ENCODE data around the gene CAPN12. TPM values are rescaled to one million over a fixed set of nuclear protein-coding genes. Genes with fewer than 3 reads are reported as not detected.

Gene CAPN12
- total and polyA plus RNA-seq, 10 of the 15 experiments (the other 5 are each of a cell fraction or from before 2014, with no cell fraction given) = 0.64 to 4.6 (median 2.0) TPM

- H2AFZ ChIP-seq (ENCODE audit: control insufficient read depth, low read depth, low read length) = no peak overlapping the region
- no peaks in the 10 kb centered on the region for H4K20me1 ChIP-seq (ENCODE audit: control insufficient read depth, insufficient read depth)
- H3K4me3 ChIP-seq = no peak overlapping the region
- RAD21 ChIA-PET (ENCODE audit: unreplicated experiment) = no interaction called here
- H3K79me2 ChIP-seq (ENCODE audit: control insufficient read depth, insufficient read depth, low read length) = no peaks in the 10 kb centered on the region
- in situ Hi-C loops (cut with MboI) = no loop called here
- BruUV-seq (replicated peaks) = no TSS peak
- TF ChIP-seq CHD1 (IDR thresholded peaks at IDR 0.05; ENCODE audit: low read depth, low read length) (no peak), JUND (IDR thresholded peaks at IDR 0.05; ENCODE audit: low read depth, low read length) (no peak), RCOR1 (conservative IDR thresholded peaks at IDR 0.05; ENCODE audit: low read depth, low read length) (no peak), E4F1 (IDR thresholded peaks at IDR 0.05; ENCODE audit: borderline replicate concordance, partially characterized antibody) (no peak), BHLHE40 (IDR thresholded peaks at IDR 0.05; ENCODE audit: borderline replicate concordance in 1 of 2, low read depth in 2 of 2, low read length in 1 of 2) (no peak), CBX3 (IDR thresholded peaks at IDR 0.05; ENCODE audit: borderline replicate concordance, low read depth) (no peak), EGR1 (IDR thresholded peaks at IDR 0.05; ENCODE audit: borderline replicate concordance in 1 of 2, low read depth in 2 of 2, low read length in 2 of 2) (no peak), BRCA1 (IDR thresholded peaks at IDR 0.05; ENCODE audit: low read depth, low read length) (no peak), ZBTB11 (CRISPR knock-in tag; IDR thresholded peaks at IDR 0.05) (no peak), SUZ12 (IDR thresholded peaks at IDR 0.05; ENCODE audit: unreplicated experiment) (no peak), POLR2A (IDR thresholded peaks at IDR 0.05; ENCODE audit: low read depth, low read length) (no peak; the same call in 1 of the 2 replicates), NFYA (IDR thresholded peaks at IDR 0.05; ENCODE audit: borderline replicate concordance, low read depth, low read length) (no peak), ZNF24 (IDR thresholded peaks at IDR 0.05) (no peak), RAD21 (IDR thresholded peaks at IDR 0.05; ENCODE audit: insufficient read depth, low read depth, low read length) (no peak), NR2C1 (IDR thresholded peaks at IDR 0.05) (no peak)
- H3K9me3 ChIP-seq (replicated peaks; ENCODE audit: control insufficient read depth, insufficient read depth, low read length) = no peaks in the 10 kb centered on the region
- peaks cover 27 to 30% of the 10 kb centered on the region in 2 experiments for H3K36me3 ChIP-seq (ENCODE audit: control insufficient read depth in 2 of 2, insufficient read depth in 2 of 2, low read length in 1 of 2)
- H3K27me3 ChIP-seq (replicated peaks in 1 of 2; ENCODE audit: control insufficient read depth in 2 of 2, insufficient read depth in 2 of 2, low read length in 1 of 2) = no peaks in the 10 kb centered on the region
- 86% methylated on average over 11 of the region's 11 CpGs for WGBS (ENCODE audit: insufficient coverage, insufficient replicate concordance, low lambda C conversion rate, missing lambda C conversion rate)
- DNase-seq (ENCODE audit: low read depth, low spot score) = no peak
- no peak for ATAC-seq
- POLR2A ChIA-PET = no interaction called here
- no peaks in the 10 kb centered on the region for H3K4me1 ChIP-seq (ENCODE audit: control insufficient read depth, insufficient read depth, low read length)
- SMC1A ChIA-PET (ENCODE audit: uncharacterized antibody, unreplicated experiment) = no interaction called here
- no peak for FAIRE-seq
- no peak overlapping the region for H3K4me2 ChIP-seq (ENCODE audit: control insufficient read depth, insufficient read depth)
- H3K27ac ChIP-seq (ENCODE audit: control insufficient read depth, insufficient read depth) = no peak overlapping the region
- no peak overlapping the region for H3K9ac ChIP-seq (ENCODE audit: control insufficient read depth, insufficient read depth, low read length)
- intact Hi-C loops (cut with micrococcal nuclease; ENCODE audit: unreplicated experiment) = no loop called here
- CTCF ChIA-PET = interaction anchor here (1.7 kb wide), 1 partner anchor 83 kb away, joined by 3 read pairs; no protein-coding TSS in a partner anchor
Observed at GRCh38 chr19:38717855-38718254, 26.4 kb downstream of the CAPN12 start.

Measured in GM12878 (cell line).